Osteocyte (in vitro differentiated cells): ENCODE measurements around the gene TTLL5. TPM values are rescaled to one million over a fixed set of nuclear protein-coding genes. Genes with fewer than 3 reads are reported as not detected.

Experiments used
- DNase-seq: peaks from one replicate; pipeline ENCODE4 v3.0.0; 2021; ENCODE audit warnings: mixed read lengths; ENCODE audit not compliant: unreplicated experiment; ENCODE audit errors: extremely low spot score
- H3K27ac Mint-ChIP-seq: one replicate; pipeline ENCODE4 v1.8.0; 2021; ENCODE audit warnings: mild to moderate bottlenecking, mixed read lengths; ENCODE audit not compliant: unreplicated experiment
- H3K27me3 Mint-ChIP-seq: one replicate; pipeline ENCODE4 v1.8.0; 2021; ENCODE audit warnings: mixed read lengths; ENCODE audit not compliant: unreplicated experiment
- H3K36me3 Mint-ChIP-seq: one replicate; pipeline ENCODE4 v1.8.0; 2021; ENCODE audit warnings: mixed read lengths; ENCODE audit not compliant: unreplicated experiment
- H3K4me1 Mint-ChIP-seq: one replicate; pipeline ENCODE4 v1.8.0; 2021; ENCODE audit warnings: mixed read lengths; ENCODE audit not compliant: unreplicated experiment
- H3K4me3 Mint-ChIP-seq: one replicate; pipeline ENCODE4 v1.8.0; 2021; ENCODE audit warnings: mild to moderate bottlenecking, moderate library complexity, mixed read lengths; ENCODE audit not compliant: unreplicated experiment
- H3K9me3 Mint-ChIP-seq: one replicate; pipeline ENCODE4 v1.8.0; 2021; ENCODE audit warnings: mixed read lengths; ENCODE audit not compliant: unreplicated experiment
- CTCF ChIP-seq: fragments of 200-600 bp; sonication (generic); IDR thresholded peaks from 2 replicates; pipeline ENCODE4 v1.5.0; 2021; ENCODE audit warnings: antibody characterized with exemption, mild to moderate bottlenecking, moderate library complexity
- total RNA-seq: library from RNA; stranded (reverse); gene quantifications from 2 replicates; pipeline ENCODE4 v1.2.1, GENCODE V29; 2021

The TTLL5 gene
- total RNA-seq, 1 donor from 2014 or later = 37.3 TPM

GRCh38 chr14:75805646-75806045 lies 144.6 kb downstream of the TTLL5 start:
- Mint-ChIP-seq H3K4me1 (peaks cover 14% of the 10 kb centered on the region), H3K4me3 (no peak overlapping the region), H3K9me3 (no peaks in the 10 kb centered on the region), H3K27me3 (no peaks in the 10 kb centered on the region), H3K27ac (no peak overlapping the region), H3K36me3 (peaks cover 8% of the 10 kb centered on the region)
- TF ChIP-seq CTCF = no peak
- DNase-seq = no peak

- no peak for TF ChIP-seq CTCF
- peak overlapping the region; percentile 15 for H3K27ac Mint-ChIP-seq
Measured at GRCh38 chr14:75806352-75806832, 145.3 kb downstream of the TTLL5 start.

GRCh38 chr14:75807667-75808360 lies 146.8 kb downstream of the TTLL5 start:
- Mint-ChIP-seq H3K27ac (no peak overlapping the region), H3K4me3 (no peak overlapping the region), H3K36me3 (peaks cover 8% of the 10 kb centered on the region), H3K27me3 (no peaks in the 10 kb centered on the region), H3K9me3 (no peaks in the 10 kb centered on the region), H3K4me1 (peaks cover 22% of the 10 kb centered on the region)
- no peak for TF ChIP-seq CTCF
- DNase-seq = no peak

More at GRCh38 chr14:75806352-75806832, 145.3 kb downstream of the TTLL5 start:
- no peak for DNase-seq
- H3K9me3 Mint-ChIP-seq = no peaks in the 10 kb centered on the region
- H3K36me3 Mint-ChIP-seq = peaks cover 8% of the 10 kb centered on the region
- H3K4me3 Mint-ChIP-seq = no peak overlapping the region
- peaks cover 14% of the 10 kb centered on the region for H3K4me1 Mint-ChIP-seq
- H3K27me3 Mint-ChIP-seq = no peaks in the 10 kb centered on the region

- TF ChIP-seq CTCF = no peak
- H3K36me3 Mint-ChIP-seq = peaks cover 6% of the 10 kb centered on the region
- no peak overlapping the region for H3K27ac Mint-ChIP-seq
- H3K27me3 Mint-ChIP-seq = no peaks in the 10 kb centered on the region
- H3K4me1 Mint-ChIP-seq = peaks cover 13% of the 10 kb centered on the region
- no peaks in the 10 kb centered on the region for H3K9me3 Mint-ChIP-seq
- DNase-seq = no peak
- no peak overlapping the region for H3K4me3 Mint-ChIP-seq
Measured at GRCh38 chr14:75811136-75811829, 150.2 kb downstream of the TTLL5 start.

GRCh38 chr14:75811872-75812499 lies 150.9 kb downstream of the TTLL5 start:
- DNase-seq = no peak
- H3K4me3 Mint-ChIP-seq = no peak overlapping the region
- no peak for TF ChIP-seq CTCF
- H3K4me1 Mint-ChIP-seq = peaks cover 11% of the 10 kb centered on the region
- H3K27ac Mint-ChIP-seq = no peak overlapping the region
- H3K36me3 Mint-ChIP-seq = peaks cover 8% of the 10 kb centered on the region
- H3K27me3 Mint-ChIP-seq = no peaks in the 10 kb centered on the region
- H3K9me3 Mint-ChIP-seq = no peaks in the 10 kb centered on the region
